Right lobe of liver (tissue), 4 donors: ENCODE data around the gene GNAQ.

Experiments
- CTCF ChIP-seq, 4 donors: fragments of 200-600 bp in 3 of 4; fragments of 450-650 bp in 1 of 4; IDR thresholded peaks; one replicate each; pipeline versions ENCODE4 v1.5.1 to v1.8.0; 2016 to 2022; ENCODE audit warnings: antibody characterized with exemption in 4 of 4, mild to moderate bottlenecking in 2 of 4
- POLR2A ChIP-seq: fragments of 450-650 bp; IDR thresholded peaks from one replicate; pipeline ENCODE4 v1.6.1; 2017; ENCODE audit warnings: antibody characterized with exemption, mild to moderate bottlenecking
- donor health status: DM: no; HTN: no; CAD: no.
- donor health status: DM: no; HTN: no; CAD: no.
- donor health status: DM: no; HTN: yes; CAD: no.

- TF ChIP-seq CTCF (IDR thresholded peaks at IDR 0.05), result no peak
- TF ChIP-seq POLR2A, result no peak
These were observed 104.3 kb downstream of the GNAQ start for GRCh38 chr9:77927265-77927664.
